GM12801 (cell line): ENCODE results near the gene PAX6.

Source experiments
- TF ChIP-seq, protein P1 (sequence below): IDR thresholded peaks from one replicate; pipeline ENCODE4 v1.5.1; 2011; ENCODE audit warnings: control low read depth; ENCODE audit not compliant: insufficient read length; ENCODE audit errors: extremely low read depth

The PAX6 gene

GRCh38 chr11:31809857-31810778 is 1.0 kb downstream of the PAX6 start:
- TF ChIP-seq, protein P1, sequence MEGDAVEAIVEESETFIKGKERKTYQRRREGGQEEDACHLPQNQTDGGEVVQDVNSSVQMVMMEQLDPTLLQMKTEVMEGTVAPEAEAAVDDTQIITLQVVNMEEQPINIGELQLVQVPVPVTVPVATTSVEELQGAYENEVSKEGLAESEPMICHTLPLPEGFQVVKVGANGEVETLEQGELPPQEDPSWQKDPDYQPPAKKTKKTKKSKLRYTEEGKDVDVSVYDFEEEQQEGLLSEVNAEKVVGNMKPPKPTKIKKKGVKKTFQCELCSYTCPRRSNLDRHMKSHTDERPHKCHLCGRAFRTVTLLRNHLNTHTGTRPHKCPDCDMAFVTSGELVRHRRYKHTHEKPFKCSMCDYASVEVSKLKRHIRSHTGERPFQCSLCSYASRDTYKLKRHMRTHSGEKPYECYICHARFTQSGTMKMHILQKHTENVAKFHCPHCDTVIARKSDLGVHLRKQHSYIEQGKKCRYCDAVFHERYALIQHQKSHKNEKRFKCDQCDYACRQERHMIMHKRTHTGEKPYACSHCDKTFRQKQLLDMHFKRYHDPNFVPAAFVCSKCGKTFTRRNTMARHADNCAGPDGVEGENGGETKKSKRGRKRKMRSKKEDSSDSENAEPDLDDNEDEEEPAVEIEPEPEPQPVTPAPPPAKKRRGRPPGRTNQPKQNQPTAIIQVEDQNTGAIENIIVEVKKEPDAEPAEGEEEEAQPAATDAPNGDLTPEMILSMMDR = no peak

GRCh38 chr11:31809541-31809856 is 1.6 kb downstream of the PAX6 start:
- TF ChIP-seq, protein P1 = no peak

DNA sequence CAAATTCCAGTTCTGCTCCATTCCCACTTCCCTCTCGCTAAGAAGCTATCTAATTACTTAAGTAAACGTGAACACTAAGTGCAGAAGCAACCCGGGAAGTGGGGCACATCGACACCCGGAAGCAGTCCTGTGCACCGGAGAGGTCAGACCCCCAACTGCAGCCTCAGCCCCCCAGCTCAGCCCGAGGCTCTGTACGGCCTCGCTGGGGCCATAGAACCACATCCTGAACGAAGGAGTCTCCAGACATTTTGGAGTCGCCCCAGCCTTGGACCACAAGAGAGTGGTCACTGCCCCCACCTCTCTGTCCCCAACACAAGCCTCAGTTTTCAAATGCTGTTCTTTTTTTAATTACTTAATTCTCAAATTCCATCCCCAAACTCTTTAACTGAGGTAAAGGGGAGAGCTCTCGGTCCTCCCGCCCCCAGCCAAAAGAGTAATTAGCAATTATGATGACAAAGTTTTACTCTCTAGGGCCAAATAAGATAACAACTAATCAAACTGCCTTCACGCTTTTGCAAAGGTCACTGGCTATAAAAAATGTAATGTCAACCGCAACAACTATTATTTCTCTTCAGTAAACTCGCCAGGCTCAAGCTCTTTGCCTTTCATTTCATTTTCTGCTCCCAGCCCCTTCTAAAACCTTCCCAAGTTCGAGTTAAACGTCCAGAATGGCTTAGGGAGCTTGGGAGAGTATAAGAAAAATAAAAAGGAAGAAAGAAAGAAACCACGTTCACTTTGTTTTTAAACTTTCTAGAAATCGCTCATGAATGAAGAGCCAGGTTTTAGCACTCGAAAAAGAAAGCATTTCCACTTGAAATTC is 2.2 kb downstream of the PAX6 start:
- TF ChIP-seq, protein P1 = no peak

DNA sequence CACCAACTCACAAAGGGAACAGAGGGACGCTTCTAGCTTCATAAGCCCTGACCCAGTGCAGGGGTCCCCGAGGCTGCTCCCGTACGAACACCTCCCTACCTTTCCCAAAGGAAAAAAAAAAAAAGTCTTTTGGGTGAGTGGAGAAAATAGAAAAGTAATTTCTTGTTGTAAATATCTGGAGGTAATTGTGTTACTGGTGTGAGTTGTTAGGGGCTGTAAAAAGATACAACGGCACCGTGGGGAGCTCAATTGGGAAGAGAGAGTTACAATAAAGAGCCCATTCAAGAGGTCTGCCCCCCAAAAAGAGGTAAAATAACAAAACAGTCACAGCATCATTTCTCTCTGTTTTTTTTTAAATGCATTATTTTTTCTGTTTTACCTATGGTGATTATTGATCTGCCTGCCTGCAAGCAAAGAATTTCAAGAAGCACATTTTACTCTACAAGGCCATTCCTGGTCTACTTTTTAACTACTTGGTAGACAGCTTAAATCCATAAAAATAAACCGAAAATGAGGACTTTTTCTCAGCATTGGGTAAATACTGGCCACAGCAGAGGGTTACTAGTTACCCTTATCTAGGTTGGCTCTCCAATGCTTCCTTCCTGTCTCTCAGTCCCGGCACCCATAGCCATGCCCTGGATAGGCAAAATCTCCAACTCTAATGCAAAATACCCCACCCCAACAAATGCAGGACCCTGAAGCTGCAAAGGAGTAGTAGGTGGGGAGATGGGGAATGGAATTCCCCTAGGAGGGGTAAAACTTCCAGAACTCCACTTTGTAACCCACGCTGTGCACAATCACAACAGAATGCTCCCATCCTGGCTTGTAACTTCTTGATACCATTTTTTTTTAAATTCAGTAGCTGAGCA is 3.1 kb downstream of the PAX6 start:
- TF ChIP-seq, protein P1 = no peak

DNA sequence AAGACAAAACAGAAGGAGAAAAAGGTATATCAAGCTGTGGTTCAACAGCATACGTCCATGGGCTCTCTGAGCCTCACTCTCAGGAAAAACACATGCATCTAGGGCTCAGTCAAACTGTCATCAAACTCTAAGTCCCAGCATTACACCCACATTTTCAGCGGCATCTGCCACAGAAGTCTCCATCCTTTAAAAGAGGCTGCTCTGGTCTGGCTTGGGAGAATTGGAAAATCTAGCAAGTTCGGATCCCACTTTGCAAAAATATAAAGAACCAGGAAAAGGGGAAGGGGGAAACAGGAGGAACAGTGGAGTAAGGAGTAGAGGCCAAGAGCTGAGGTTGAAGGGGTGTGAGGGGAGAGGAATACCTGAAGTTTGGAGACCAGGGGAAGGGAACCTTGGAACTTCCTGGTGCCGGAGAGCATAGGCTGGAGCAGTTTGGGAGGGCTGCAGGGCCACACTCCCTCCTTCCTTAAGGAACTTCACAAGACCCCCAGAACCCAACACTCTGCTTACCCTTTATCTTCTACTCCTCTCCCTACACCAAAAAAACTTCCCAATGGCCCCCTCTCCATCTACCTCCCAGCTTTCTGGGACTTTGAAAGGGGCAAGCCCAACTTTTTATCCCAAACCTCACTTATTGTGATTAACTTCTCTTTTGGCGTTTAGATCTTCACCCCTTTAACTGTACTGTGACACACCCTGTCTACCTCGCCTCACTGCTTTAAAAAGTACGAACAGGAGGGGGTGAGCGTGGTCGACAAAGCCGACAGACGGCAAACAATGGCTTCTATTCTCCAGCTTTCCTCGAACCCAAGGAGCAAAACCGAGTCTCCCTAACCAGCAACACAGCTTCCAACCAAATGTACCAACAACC is 4.0 kb downstream of the PAX6 start:
- TF ChIP-seq, protein P1 = no peak

GRCh38 chr11:31806186-31806927 is 4.8 kb downstream of the PAX6 start:
- TF ChIP-seq, protein P1 = no peak
